K562 (cell line): ENCODE data around the gene SYTL4. TPM values are rescaled to one million over a fixed set of nuclear protein-coding genes. Genes with fewer than 3 reads are reported as not detected.

Source experiments
- ATAC-seq: fragments of 200-7000 bp; cut with Tn5 transposase; 3 replicates; pipeline ENCODE4 v1.9.1; 2020; ENCODE audit warnings: moderate library complexity
- BruUV-seq: library from RNA; stranded (reverse); fragments of 400-500 nt; replicated peaks from 2 replicates; lab custom pipeline; 2021; lab: Mats Ljungman, UMichigan
- CTCF ChIA-PET: fragments of 300-600 bp; formaldehyde crosslinking; extraction: SDS; loops from one replicate; lab custom pipeline; 2021; ENCODE audit warnings: low intra/inter-chr PET ratio; lab: Yijun Ruan, JAX
- POLR2A ChIA-PET: fragments of 300-600, 350-650 bp; sonication (Branson Sonifier 250); formaldehyde crosslinking; extraction: SDS; loops from one replicate; lab custom pipeline; 2021; ENCODE audit warnings: antibody characterized with exemption, inconsistent platforms; lab: Yijun Ruan, JAX
- DNase-seq, 4 experiments: peaks; one replicate each; pipeline versions ENCODE4 v3.0.0 to v3.0.0-alpha.2; 2011 to 2018; ENCODE audit warnings: low spot score in 3 of 4, mixed read lengths in 3 of 4; ENCODE audit errors: extremely low read depth in 1 of 4
- FAIRE-seq: peaks from 2 replicates; lab custom pipeline; 2011; peaks lifted over from hg19 to GRCh38; lab: Jason Lieb, UNC
- H2AFZ ChIP-seq: 2 replicates; pipeline ENCODE4 v1.6.0; 2011; ENCODE audit warnings: low read depth, low read length, control low read depth, inconsistent platforms
- H3K27ac ChIP-seq: fragments of 200-600 bp; 3 replicates; pipeline ENCODE4 v1.8.0; 2011; ENCODE audit warnings: low read depth, mild to moderate bottlenecking, control low read depth, inconsistent platforms, low read length, moderate library complexity, mixed read lengths; ENCODE audit errors: extremely low read depth
- H3K27me3 ChIP-seq, 2 experiments: fragments of 300-600 bp in 1 of 2; 2 replicates in 1 of 2; 3 replicates in 1 of 2; pipeline versions ENCODE4 v1.6.0 to v1.8.0; 2011; ENCODE audit warnings: inconsistent platforms in 2 of 2, low read length in 2 of 2, mild to moderate bottlenecking in 1 of 2, mixed read lengths in 1 of 2, moderate library complexity in 1 of 2; ENCODE audit not compliant: control insufficient read depth in 2 of 2, insufficient read depth in 2 of 2
- H3K36me3 ChIP-seq: fragments of 300-600 bp; 3 replicates; pipeline ENCODE4 v1.8.0; 2011; ENCODE audit warnings: mild to moderate bottlenecking, low read length, inconsistent platforms; ENCODE audit not compliant: control insufficient read depth, insufficient read depth
- H3K4me1 ChIP-seq, 2 experiments: fragments of 200-600 bp in 1 of 2; replicated peaks in 1 of 2; 2 replicates in 1 of 2; 3 replicates in 1 of 2; pipeline versions ENCODE4 v1.5.1 to v1.8.0; 2011; ENCODE audit warnings: inconsistent platforms in 2 of 2, low read length in 2 of 2, mild to moderate bottlenecking in 1 of 2, mixed read lengths in 1 of 2, moderate library complexity in 1 of 2; ENCODE audit not compliant: control insufficient read depth in 2 of 2, insufficient read depth in 2 of 2
- H3K4me2 ChIP-seq: 2 replicates; pipeline ENCODE4 v1.6.1; 2011; ENCODE audit warnings: low read length, control low read depth, inconsistent platforms, mixed read lengths; ENCODE audit not compliant: insufficient read depth
- H3K4me3 ChIP-seq: fragments of 200-600 bp; sonication (generic), shearing (Covaris generic); 2 replicates; pipeline ENCODE4 v1.5.1; 2016; ENCODE audit warnings: control low read depth, inconsistent platforms
- H3K79me2 ChIP-seq: fragments of 200-600 bp; 3 replicates; pipeline ENCODE4 v1.8.0; 2011; ENCODE audit warnings: low read length, inconsistent platforms; ENCODE audit not compliant: control insufficient read depth, insufficient read depth
- H3K9ac ChIP-seq, 2 experiments: 2 replicates each; pipeline versions ENCODE4 v1.6.0 to v1.6.1; 2011; ENCODE audit warnings: low read depth in 2 of 2, low read length in 2 of 2, control low read depth in 1 of 2, inconsistent platforms in 1 of 2, mild to moderate bottlenecking in 1 of 2, mixed read lengths in 1 of 2; ENCODE audit not compliant: insufficient read depth in 1 of 2
- H3K9me1 ChIP-seq: one replicate; pipeline ENCODE4 v1.6.0; 2011; ENCODE audit warnings: inconsistent platforms, mild to moderate bottlenecking, low read length, moderate library complexity; ENCODE audit not compliant: control insufficient read depth, insufficient read depth
- H3K9me3 ChIP-seq: replicated peaks from 2 replicates; pipeline ENCODE4 v1.5.1; 2011; ENCODE audit warnings: low read depth, low read length, inconsistent platforms; ENCODE audit not compliant: control insufficient read depth, insufficient read depth
- H4K20me1 ChIP-seq: replicated peaks from 2 replicates; pipeline ENCODE4 v1.6.1; 2011; ENCODE audit warnings: low read length, inconsistent platforms, mixed read lengths; ENCODE audit not compliant: control insufficient read depth, insufficient read depth
- ETV1 ChIP-seq: fragments of 450-650 bp; conservative IDR thresholded peaks from 2 replicates; pipeline ENCODE4 v1.6.1; 2016; ENCODE audit warnings: missing genetic modification characterization, control low read depth, low read depth, missing compliant biosample characterization
- HIVEP1 ChIP-seq: fragments of 250-450 bp; sonication (Bioruptor Pico); IDR thresholded peaks from 2 replicates; pipeline ENCODE4 v1.4.0; 2020; ENCODE audit warnings: mild to moderate bottlenecking
- MIER1 ChIP-seq: fragments of 450-650 bp; IDR thresholded peaks from 2 replicates; pipeline ENCODE4 v1.6.1; 2016; ENCODE audit warnings: antibody characterized with exemption, mild to moderate bottlenecking, low read depth
- NELFE ChIP-seq: IDR thresholded peaks from 2 replicates; pipeline ENCODE4 v1.6.1; 2011; ENCODE audit warnings: mild to moderate bottlenecking; ENCODE audit not compliant: insufficient read depth, insufficient read length
- NONO ChIP-seq, 2 experiments: fragments of 200-400 bp in 1 of 2; fragments of 450-650 bp in 1 of 2; formaldehyde crosslinking in 1 of 2; IDR thresholded peaks; 2 replicates each; pipeline ENCODE4 v1.6.1; 2017; ENCODE audit warnings: low read depth in 2 of 2, mild to moderate bottlenecking in 2 of 2, moderate library complexity in 2 of 2, low read length in 1 of 2
- PYGO2 ChIP-seq: fragments of 450-650 bp; IDR thresholded peaks from 2 replicates; pipeline ENCODE4 v1.6.1; 2016; ENCODE audit warnings: mild to moderate bottlenecking, missing genetic modification characterization, moderate library complexity, missing compliant biosample characterization
- RBM22 ChIP-seq: fragments of 200-400 bp; formaldehyde crosslinking; IDR thresholded peaks from 2 replicates; pipeline ENCODE4 v1.6.1; 2018; ENCODE audit warnings: low read length, low read depth; ENCODE audit not compliant: poor library complexity, severe bottlenecking
- TSC22D4 ChIP-seq: fragments of 450-650 bp; IDR thresholded peaks from 2 replicates; pipeline ENCODE4 v1.6.1; 2016; ENCODE audit warnings: missing genetic modification characterization, missing biosample characterization, control low read depth
- XRCC4 ChIP-seq: IDR thresholded peaks from one replicate; pipeline ENCODE4 v1.6.1; 2011; ENCODE audit not compliant: insufficient read depth, insufficient read length; ENCODE audit errors: extremely low read depth
- WGBS: fragments of 100-300 bp; shearing (Covaris generic); methylation state at CpG from one replicate; pipeline ENCODE4 v1.1.6; 2016; ENCODE audit warnings: low coverage, mixed read lengths; ENCODE audit not compliant: insufficient coverage; ENCODE audit errors: missing lambda C conversion rate; 5-methylcytosine and 5-hydroxymethylcytosine counted together
- in situ Hi-C: fragments of 300-500 bp; cut with MboI; formaldehyde crosslinking; loops from 4 replicates; pipeline ENCODE4 v1.15.0; 2018; ENCODE audit warnings: inconsistent platforms, mixed read lengths
- intact Hi-C: fragments of 100-400 bp; cut with micrococcal nuclease; formaldehyde crosslinking; loops from 2 replicates; pipeline ENCODE4 v1.14.2; 2022
- polyA plus RNA-seq, 8 experiments: library from polyadenylated mRNA; depleted of rRNA in 4 of 8; stranded (reverse) in 5 of 8; unstranded in 3 of 8; fragments of >200 nt; fragmentation: Nextera tagmentation in 2 of 8; fragmentation: Illumina TruSeq in 1 of 8; extraction: Ambion mirVana in 2 of 8; extraction: Trizol in 1 of 8; gene quantifications; 2 replicates each; pipeline versions ENCODE4 v1.2.1 to v1.2.3, GENCODE V29; 2011 to 2014; ENCODE audit warnings: inconsistent platforms in 1 of 8, missing spikeins in 1 of 8
- total RNA-seq, 7 experiments: library from RNA; depleted of rRNA in 6 of 7; stranded (reverse); fragments of >200 nt in 6 of 7; fragmentation: Illumina TruSeq in 2 of 7; extraction: Trizol in 2 of 7; gene quantifications; 2 replicates each; pipeline versions ENCODE4 v1.2.1 to v1.2.3, GENCODE V29; 2011 to 2021; ENCODE audit warnings: low replicate concordance in 1 of 7
- TF ChIP-seq, protein P1 (sequence below): sonication (generic); formaldehyde crosslinking; IDR thresholded peaks from 2 replicates; pipeline ENCODE4 v1.8.1; 2023; ENCODE audit warnings: mild to moderate bottlenecking, missing genetic modification reagents
- TF ChIP-seq, protein P2 (sequence below): fragments of 250-450 bp; sonication (Bioruptor Pico); IDR thresholded peaks from 2 replicates; pipeline ENCODE4 v1.5.0; 2021
- TF ChIP-seq, protein P3 (sequence below): sonication (generic); formaldehyde crosslinking; IDR thresholded peaks from 2 replicates; pipeline ENCODE4 v1.8.1; 2022; ENCODE audit warnings: missing genetic modification reagents
- TF ChIP-seq, protein P4 (sequence below): fragments of 450-650 bp; IDR thresholded peaks from 2 replicates; pipeline ENCODE4 v1.6.1; 2017; ENCODE audit warnings: antibody characterized with exemption

SYTL4 gene
- total and polyA plus RNA-seq, 9 of the 15 experiments (the other 6 are each of a cell fraction or from before 2014, with no cell fraction given): 0.65 to 9.0 (median 1.5) TPM

DNA sequence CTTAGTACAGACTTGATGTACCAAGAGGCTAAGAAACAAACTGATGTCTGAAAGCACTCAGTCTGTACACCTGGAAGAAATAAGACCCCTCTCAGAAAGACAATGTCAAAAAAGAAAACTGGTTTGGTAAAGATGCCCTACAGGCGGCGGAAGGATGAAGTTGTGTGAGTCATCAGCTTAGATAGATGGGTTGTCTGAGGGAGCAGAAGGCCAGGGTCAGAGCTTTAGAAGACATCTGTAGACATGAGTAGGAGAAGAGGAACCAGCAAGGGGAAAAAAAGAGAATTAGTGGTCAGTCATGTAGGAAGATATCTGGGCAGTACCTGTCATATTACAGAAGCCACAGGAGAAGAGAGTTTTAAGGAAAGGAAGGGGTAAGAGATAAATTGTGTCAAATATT, 79.7 kb downstream of the SYTL4 start:
- Histone ChIP-seq H3K27me3 (no peaks in the 10 kb centered on the region), H3K27ac (no peak overlapping the region), H3K79me2 (no peaks in the 10 kb centered on the region), H3K9me1 (no peaks in the 10 kb centered on the region), H3K4me3 (no peak overlapping the region), H2AFZ (no peak overlapping the region), H3K4me2 (no peak overlapping the region), H3K9ac (no peak overlapping the region), H3K9me3 (no peaks in the 10 kb centered on the region), H3K36me3 (no peaks in the 10 kb centered on the region), H4K20me1 (no peaks in the 10 kb centered on the region), H3K4me1 (no peaks in the 10 kb centered on the region)
- ATAC-seq: no peak
- CTCF ChIA-PET: no interaction called here
- intact Hi-C loops: no loop called here
- POLR2A ChIA-PET: interaction anchor here (1.2 kb wide), 1 partner anchor 15 kb away, joined by 3 read pairs; no protein-coding TSS in a partner anchor
- WGBS: 0% methylated on average over 2 of the region's 2 CpGs
- in situ Hi-C loops: no loop called here
- no peak for DNase-seq
- no peak for FAIRE-seq
- no TSS peak for BruUV-seq
- no peak for TF ChIP-seq PYGO2 (tag)
- TF ChIP-seq HIVEP1 (CRISPR knock-in tag): no peak
- no peak for TF ChIP-seq TSC22D4 (tag)
- TF ChIP-seq, protein P1, sequence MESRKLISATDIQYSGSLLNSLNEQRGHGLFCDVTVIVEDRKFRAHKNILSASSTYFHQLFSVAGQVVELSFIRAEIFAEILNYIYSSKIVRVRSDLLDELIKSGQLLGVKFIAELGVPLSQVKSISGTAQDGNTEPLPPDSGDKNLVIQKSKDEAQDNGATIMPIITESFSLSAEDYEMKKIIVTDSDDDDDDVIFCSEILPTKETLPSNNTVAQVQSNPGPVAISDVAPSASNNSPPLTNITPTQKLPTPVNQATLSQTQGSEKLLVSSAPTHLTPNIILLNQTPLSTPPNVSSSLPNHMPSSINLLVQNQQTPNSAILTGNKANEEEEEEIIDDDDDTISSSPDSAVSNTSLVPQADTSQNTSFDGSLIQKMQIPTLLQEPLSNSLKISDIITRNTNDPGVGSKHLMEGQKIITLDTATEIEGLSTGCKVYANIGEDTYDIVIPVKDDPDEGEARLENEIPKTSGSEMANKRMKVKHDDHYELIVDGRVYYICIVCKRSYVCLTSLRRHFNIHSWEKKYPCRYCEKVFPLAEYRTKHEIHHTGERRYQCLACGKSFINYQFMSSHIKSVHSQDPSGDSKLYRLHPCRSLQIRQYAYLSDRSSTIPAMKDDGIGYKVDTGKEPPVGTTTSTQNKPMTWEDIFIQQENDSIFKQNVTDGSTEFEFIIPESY (CRISPR knock-in tag): no peak
- TF ChIP-seq, protein P2, sequence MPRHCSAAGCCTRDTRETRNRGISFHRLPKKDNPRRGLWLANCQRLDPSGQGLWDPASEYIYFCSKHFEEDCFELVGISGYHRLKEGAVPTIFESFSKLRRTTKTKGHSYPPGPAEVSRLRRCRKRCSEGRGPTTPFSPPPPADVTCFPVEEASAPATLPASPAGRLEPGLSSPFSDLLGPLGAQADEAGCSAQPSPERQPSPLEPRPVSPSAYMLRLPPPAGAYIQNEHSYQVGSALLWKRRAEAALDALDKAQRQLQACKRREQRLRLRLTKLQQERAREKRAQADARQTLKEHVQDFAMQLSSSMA: no peak
- no peak for TF ChIP-seq NONO (IDR thresholded peaks at IDR 0.05; ENCODE audit: low read depth in 2 of 2, low read length in 1 of 2)
- no peak for TF ChIP-seq NELFE
- TF ChIP-seq, protein P3, sequence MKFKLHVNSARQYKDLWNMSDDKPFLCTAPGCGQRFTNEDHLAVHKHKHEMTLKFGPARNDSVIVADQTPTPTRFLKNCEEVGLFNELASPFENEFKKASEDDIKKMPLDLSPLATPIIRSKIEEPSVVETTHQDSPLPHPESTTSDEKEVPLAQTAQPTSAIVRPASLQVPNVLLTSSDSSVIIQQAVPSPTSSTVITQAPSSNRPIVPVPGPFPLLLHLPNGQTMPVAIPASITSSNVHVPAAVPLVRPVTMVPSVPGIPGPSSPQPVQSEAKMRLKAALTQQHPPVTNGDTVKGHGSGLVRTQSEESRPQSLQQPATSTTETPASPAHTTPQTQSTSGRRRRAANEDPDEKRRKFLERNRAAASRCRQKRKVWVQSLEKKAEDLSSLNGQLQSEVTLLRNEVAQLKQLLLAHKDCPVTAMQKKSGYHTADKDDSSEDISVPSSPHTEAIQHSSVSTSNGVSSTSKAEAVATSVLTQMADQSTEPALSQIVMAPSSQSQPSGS (CRISPR knock-in tag): no peak
- no peak for TF ChIP-seq ETV1 (tag)
- TF ChIP-seq, protein P4, sequence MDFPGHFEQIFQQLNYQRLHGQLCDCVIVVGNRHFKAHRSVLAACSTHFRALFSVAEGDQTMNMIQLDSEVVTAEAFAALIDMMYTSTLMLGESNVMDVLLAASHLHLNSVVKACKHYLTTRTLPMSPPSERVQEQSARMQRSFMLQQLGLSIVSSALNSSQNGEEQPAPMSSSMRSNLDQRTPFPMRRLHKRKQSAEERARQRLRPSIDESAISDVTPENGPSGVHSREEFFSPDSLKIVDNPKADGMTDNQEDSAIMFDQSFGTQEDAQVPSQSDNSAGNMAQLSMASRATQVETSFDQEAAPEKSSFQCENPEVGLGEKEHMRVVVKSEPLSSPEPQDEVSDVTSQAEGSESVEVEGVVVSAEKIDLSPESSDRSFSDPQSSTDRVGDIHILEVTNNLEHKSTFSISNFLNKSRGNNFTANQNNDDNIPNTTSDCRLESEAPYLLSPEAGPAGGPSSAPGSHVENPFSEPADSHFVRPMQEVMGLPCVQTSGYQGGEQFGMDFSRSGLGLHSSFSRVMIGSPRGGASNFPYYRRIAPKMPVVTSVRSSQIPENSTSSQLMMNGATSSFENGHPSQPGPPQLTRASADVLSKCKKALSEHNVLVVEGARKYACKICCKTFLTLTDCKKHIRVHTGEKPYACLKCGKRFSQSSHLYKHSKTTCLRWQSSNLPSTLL: no peak
- TF ChIP-seq XRCC4: no peak
- TF ChIP-seq RBM22: no peak
- no peak for TF ChIP-seq MIER1
